Activated naive CD8-positive, alpha-beta T cell treated with anti-CD3 and anti-CD28 coated beads, Interleukin-2, amount 10 ng/mL, durations not matched to agents 7 days and 5 days (primary cell): ENCODE results near the gene NR4A2. TPM values are rescaled to one million over a fixed set of nuclear protein-coding genes. Genes with fewer than 3 reads are reported as not detected.

ENCODE experiments used
- ATAC-seq: fragments of 150-1000 bp; cut with Tn5 transposase; one replicate; pipeline ENCODE4 v1.10.0; 2021; ENCODE audit warnings: low read depth, moderate library complexity
- POLR2A ChIA-PET: fragments of 350-600 bp; sonication (Branson Sonifier 250); formaldehyde crosslinking; loops from one replicate; lab custom pipeline; 2021; ENCODE audit warnings: antibody characterized with exemption; lab: Charles Lee
- DNase-seq: peaks from one replicate; pipeline ENCODE4 v3.0.0; 2021
- H3K27ac Mint-ChIP-seq: one replicate; pipeline ENCODE4 v1.8.0; 2022; ENCODE audit warnings: mild to moderate bottlenecking, mixed read lengths
- H3K27me3 Mint-ChIP-seq: one replicate; pipeline ENCODE4 v1.8.0; 2022; ENCODE audit warnings: mild to moderate bottlenecking, moderate library complexity, mixed read lengths
- H3K36me3 Mint-ChIP-seq: one replicate; pipeline ENCODE4 v1.8.0; 2021; ENCODE audit warnings: mild to moderate bottlenecking, mixed read lengths
- H3K4me1 Mint-ChIP-seq: one replicate; pipeline ENCODE4 v1.8.0; 2021; ENCODE audit warnings: mixed read lengths
- H3K4me3 Mint-ChIP-seq: one replicate; pipeline ENCODE4 v1.8.0; 2022; ENCODE audit warnings: mild to moderate bottlenecking, moderate library complexity, mixed read lengths
- H3K9me3 Mint-ChIP-seq: one replicate; pipeline ENCODE4 v1.8.0; 2021; ENCODE audit warnings: mixed read lengths
- total RNA-seq, 2 experiments: library from RNA; stranded (reverse); gene quantifications; one replicate each; pipeline ENCODE4 v1.2.3, GENCODE V29; 2021

NR4A2 gene
- total RNA-seq = 1 to 10 TPM; 3.0 to 3.2 TPM

DNA sequence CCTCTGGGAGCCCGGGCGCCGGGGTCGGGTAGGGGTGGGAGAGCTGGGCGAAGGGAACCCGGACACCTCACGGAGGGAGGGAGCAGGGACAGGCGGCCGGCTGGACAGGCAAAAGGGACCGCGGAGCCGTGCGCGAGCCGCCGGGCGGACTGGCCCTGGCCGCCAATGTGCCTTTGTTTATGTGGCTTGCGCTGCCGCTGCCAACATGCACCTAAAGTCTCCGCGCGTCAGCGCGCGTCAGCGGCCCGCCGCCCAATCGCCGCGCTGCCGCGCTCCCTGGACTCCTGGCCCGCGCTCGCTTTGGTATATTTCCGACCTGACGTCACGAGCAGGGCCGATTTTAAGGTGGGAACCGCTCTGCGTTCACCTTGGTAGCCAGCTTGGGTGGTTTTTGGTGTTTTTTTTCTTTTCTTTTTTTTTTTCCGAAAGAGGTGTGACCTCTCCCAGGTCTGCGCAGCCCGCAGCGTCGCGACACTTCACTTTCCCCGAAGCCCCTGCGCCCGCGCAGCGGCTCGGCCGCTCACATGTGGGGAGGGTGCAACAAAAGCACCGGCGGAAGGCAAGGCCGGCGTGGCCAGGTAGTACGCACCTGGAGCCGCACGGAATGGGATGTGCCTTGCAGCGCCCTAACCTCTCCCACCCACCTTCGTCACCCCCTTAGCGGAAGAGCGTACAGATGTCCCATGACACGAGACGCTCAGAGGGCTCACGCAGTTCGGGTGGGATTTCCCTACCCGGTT, at the start of gene NR4A2:
NR4A2 (minus strand) TSS at position 188 of the 740 bp plus-strand sequence. CDS start 2,535 bp downstream, outside the sequence.
- POLR2A ChIA-PET = interaction anchor here (0.7 to 2.8 kb wide), 3 partner anchors 10 to 1566 kb away, joined by 3 to 24 read pairs (median 4); no protein-coding TSS in a partner anchor
- peak; percentile 65 for ATAC-seq
- Mint-ChIP-seq H3K9me3 (no peaks in the 10 kb centered on the region), H3K27ac (peak within 1 kb of the TSS; percentile 81), H3K4me3 (peak within 1 kb of the TSS; percentile 88), H3K36me3 (peaks cover 4% of the 10 kb centered on the region), H3K27me3 (peaks cover 27% of the 10 kb centered on the region), H3K4me1 (peaks cover 39% of the 10 kb centered on the region)
- peak; percentile 84 for DNase-seq

DNA sequence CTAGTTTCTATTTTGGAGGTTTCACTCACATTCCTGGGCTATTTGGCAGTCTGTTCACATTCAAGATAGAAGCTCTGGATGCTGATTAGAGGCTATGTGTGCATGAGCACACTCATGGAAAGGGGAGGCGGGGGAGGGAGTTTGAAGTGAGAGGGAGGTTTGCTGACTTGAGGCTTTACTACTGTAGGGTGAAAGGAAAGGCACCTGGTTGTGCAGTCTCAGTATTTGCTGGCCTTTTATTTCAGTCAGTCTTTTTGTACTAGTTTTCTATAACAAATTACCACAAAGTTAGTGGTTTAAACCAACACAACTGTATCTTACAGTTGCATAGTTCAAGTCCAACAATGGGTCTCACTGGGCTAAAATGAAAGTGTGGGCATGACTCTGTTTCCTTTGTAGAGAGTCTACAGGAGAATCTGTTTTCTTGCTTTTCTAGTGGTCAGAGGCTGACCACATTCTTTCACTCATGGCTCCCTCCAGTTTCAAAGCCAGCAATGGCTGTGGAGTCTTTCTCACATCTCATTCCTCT, 47.7 kb upstream of the NR4A2 start:
- Mint-ChIP-seq H3K4me1 (peaks cover 15% of the 10 kb centered on the region), H3K4me3 (no peak overlapping the region), H3K36me3 (peaks cover 4% of the 10 kb centered on the region), H3K27me3 (peaks cover 2% of the 10 kb centered on the region), H3K27ac (no peak overlapping the region), H3K9me3 (peaks cover 5% of the 10 kb centered on the region)
- DNase-seq (no peak), ATAC-seq (peak; percentile 36)
- POLR2A ChIA-PET = no interaction called here

DNA sequence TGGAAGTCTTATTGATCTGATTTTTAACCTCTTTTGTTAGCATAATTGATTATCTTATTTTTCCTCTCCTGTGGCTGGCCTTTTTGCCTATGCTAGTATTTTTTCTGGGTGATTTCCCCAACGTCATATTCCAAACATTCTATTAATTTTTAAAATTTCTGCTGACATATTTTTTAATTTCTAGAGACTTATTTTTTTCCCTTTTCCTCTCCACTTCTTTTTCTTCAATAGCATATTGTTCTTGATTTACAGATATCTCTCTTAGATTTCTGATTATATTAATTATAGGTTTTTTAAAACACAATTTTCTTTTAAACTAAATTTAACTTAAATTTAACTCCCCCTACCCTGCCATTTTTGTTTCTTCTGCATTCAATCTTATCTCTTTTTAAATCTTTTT, 47.2 kb upstream of the NR4A2 start:
- no peak for ATAC-seq
- H3K27ac Mint-ChIP-seq = no peak overlapping the region
- no peak overlapping the region for H3K4me3 Mint-ChIP-seq
- peaks cover 2% of the 10 kb centered on the region for H3K27me3 Mint-ChIP-seq
- POLR2A ChIA-PET = no interaction called here
- H3K36me3 Mint-ChIP-seq = peaks cover 4% of the 10 kb centered on the region
- no peak for DNase-seq
- H3K9me3 Mint-ChIP-seq = peaks cover 7% of the 10 kb centered on the region
- peaks cover 12% of the 10 kb centered on the region for H3K4me1 Mint-ChIP-seq

DNA sequence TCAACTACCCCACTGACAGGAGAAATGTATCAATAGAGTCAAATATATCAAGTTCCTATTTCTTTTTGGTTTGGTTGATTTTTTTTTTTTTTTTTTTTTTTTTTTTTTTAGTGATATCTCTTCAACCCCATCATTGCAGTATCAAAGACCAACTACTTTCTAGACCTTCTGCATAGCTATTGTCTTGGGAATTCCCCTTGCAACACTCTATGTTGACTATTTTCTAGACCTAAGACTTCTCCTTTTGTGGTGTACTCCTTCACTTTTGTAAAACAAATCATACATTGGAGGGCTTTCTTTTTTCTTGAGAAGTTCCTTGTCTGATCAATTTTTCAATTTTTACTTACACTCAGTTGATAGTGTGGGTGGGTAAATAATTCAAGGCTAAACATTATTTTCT, 46.5 kb upstream of the NR4A2 start:
- H3K4me1 Mint-ChIP-seq = peaks cover 12% of the 10 kb centered on the region
- peaks cover 4% of the 10 kb centered on the region for H3K36me3 Mint-ChIP-seq
- no peak overlapping the region for H3K27ac Mint-ChIP-seq
- peaks cover 2% of the 10 kb centered on the region for H3K27me3 Mint-ChIP-seq
- no peak overlapping the region for H3K4me3 Mint-ChIP-seq
- ATAC-seq (no peak), DNase-seq (no peak)
- peaks cover 10% of the 10 kb centered on the region for H3K9me3 Mint-ChIP-seq
- POLR2A ChIA-PET = no interaction called here

DNA sequence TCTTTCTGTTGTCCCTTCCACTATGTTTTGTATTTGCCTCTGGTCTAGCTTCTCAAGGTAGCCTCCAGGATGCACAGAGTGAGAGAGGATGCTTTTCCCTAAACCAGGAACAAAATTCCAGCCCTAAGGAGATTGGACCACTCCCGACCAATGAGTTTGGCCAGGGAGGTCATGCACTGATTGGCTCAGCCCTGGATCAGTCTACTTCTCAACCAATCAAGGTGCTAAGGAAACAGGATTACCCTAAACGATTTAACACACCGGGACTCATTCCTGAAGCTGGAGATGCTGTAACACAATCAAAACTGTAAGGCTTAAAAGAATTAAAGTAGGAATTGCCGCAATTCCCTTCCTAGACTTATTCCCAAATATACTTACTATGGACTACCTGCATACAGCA, 34.2 kb upstream of the NR4A2 start:
- Mint-ChIP-seq H3K9me3 (peaks cover 3% of the 10 kb centered on the region), H3K4me1 (no peaks in the 10 kb centered on the region), H3K27me3 (peaks cover 1% of the 10 kb centered on the region)

DNA sequence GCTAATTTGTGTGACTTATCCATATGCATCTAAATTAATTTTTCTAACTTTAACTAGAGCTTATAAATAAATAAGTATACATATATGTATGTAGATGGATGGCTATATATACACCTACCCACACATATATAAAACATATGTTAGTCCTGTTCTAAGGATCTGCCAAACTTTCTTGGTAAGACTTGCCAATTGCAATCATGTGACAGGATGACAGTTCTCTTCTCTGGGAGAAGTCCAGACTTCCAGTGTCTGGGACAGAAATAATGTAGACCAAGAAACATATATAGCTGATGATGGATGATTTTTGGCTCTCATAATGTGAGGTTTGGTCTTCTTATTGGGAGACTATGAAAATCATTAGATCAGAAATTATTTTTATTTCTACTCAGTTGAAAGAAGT, 30.6 kb upstream of the NR4A2 start:
- Mint-ChIP-seq H3K4me1 (no peaks in the 10 kb centered on the region), H3K27me3 (no peaks in the 10 kb centered on the region), H3K27ac (no peak overlapping the region), H3K4me3 (no peak overlapping the region), H3K9me3 (no peaks in the 10 kb centered on the region), H3K36me3 (no peaks in the 10 kb centered on the region)
- DNase-seq (no peak), ATAC-seq (no peak)
- POLR2A ChIA-PET = interaction anchor here (0.6 kb wide), 1 partner anchor 42 kb away, joined by 5 read pairs; no protein-coding TSS in a partner anchor

More for the DNA sequence above, 34.2 kb upstream of the NR4A2 start:
- DNase-seq = no peak
- Mint-ChIP-seq H3K4me3 (no peak overlapping the region), H3K36me3 (peaks cover 1% of the 10 kb centered on the region), H3K27ac (no peak overlapping the region)
- no peak for ATAC-seq
- POLR2A ChIA-PET = no interaction called here

DNA sequence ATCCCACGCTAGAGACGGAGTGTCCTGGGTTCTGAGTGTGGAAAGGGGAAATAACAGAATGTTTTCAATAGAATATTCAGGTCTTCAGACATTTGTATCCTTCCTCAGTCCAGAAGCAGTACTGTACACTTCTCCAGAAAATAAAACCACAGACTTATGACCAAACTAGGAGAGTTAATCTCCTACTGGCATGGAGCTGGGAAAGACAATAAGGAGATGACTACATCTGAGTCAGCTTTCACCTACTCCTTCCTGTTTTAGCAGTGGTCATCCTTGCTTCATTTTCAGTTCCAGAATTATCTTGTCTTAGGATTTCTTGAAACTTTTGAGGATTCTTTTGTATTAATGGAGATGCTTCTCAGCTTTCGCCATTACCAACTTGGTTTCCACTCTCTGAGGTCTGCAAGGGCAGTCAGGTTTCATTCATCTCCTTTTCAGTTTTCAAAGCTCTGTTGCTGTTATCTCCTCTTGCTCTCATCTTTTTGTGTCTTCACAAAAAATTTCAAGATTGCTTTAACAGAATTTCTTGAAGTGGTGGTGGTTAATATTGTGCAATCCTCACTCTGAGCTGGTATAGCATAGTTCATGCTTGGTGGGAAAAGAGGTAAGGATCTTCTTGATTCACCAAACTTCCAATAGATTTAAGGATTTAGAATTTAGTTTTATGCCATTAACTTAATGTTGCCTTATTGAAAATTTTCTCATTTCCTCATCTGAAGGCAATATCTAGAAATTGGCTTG, 23.7 kb upstream of the NR4A2 start:
- no peaks in the 10 kb centered on the region for H3K36me3 Mint-ChIP-seq
- no peaks in the 10 kb centered on the region for H3K27me3 Mint-ChIP-seq

DNA sequence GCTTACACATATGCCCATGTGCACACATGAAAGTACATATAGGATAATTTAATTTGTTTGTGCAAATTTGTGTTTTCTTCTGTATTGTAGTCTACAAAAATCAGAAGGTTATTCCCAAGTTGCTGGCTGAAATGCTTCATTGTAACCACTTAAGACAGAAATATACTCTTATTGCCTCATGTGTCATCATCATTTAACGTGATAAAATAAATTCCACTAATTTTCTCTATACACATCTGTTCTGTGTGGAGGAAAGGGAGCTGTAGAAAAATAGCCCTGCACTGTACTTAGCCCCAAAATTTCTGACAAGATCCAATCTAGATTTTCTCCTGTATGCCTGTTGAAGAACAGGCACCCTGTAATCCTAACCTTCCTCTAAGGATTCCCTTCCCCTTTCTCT, 20.4 kb upstream of the NR4A2 start:
- H3K36me3 Mint-ChIP-seq = no peaks in the 10 kb centered on the region
- POLR2A ChIA-PET = no interaction called here
- H3K27ac Mint-ChIP-seq = no peak overlapping the region

More for the DNA sequence above, 23.7 kb upstream of the NR4A2 start:
- POLR2A ChIA-PET = interaction anchor here (0.6 kb wide), 1 partner anchor 60 kb away, joined by 3 read pairs; no protein-coding TSS in a partner anchor
- no peaks in the 10 kb centered on the region for H3K9me3 Mint-ChIP-seq
- ATAC-seq = no peak
- H3K4me1 Mint-ChIP-seq = no peaks in the 10 kb centered on the region
- H3K27ac Mint-ChIP-seq = no peak overlapping the region
- H3K4me3 Mint-ChIP-seq = no peak overlapping the region
- no peak for DNase-seq

DNA sequence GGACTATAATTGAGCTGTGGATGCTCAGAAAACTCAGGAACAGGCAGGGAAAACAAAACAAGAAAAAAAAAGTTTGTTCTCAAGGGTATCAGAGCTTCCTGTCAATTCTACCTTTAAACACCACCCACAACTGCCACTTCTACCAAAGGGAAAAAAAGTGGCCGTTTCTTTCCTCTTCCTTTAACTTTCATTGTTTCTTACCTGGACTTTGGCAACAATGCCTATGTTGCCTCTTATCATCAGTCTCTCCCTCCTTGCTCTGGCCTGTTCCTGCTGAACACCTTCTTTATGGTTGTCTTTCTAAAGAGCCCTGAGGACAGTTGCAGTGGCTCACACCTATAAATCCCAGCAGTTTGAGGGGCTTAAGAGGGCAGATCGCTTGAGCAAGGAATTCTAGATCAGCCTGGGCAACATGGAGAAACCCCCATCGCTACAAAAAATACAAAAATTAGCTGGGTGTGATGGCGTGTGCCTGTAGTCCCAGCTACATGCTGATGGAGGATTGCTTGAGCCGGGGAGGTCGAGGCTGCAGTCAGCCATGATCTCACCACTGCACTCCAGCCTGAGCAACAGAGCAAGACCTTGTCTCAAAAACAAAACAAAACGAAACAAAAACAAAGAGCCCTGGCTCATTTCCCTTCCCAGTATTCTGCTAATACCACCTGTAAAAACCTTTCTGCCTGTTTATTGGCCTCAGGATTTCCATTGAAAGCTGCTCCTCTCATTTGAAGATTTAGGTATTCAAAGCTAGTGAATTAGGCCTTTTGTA, 18.0 kb upstream of the NR4A2 start:
- H3K4me3 Mint-ChIP-seq = no peak overlapping the region
- DNase-seq (no peak), ATAC-seq (no peak)
- H3K4me1 Mint-ChIP-seq = peaks cover 5% of the 10 kb centered on the region
- no peaks in the 10 kb centered on the region for H3K9me3 Mint-ChIP-seq
- H3K27ac Mint-ChIP-seq = no peak overlapping the region
- POLR2A ChIA-PET = no interaction called here
- H3K27me3 Mint-ChIP-seq = no peaks in the 10 kb centered on the region
- peaks cover 2% of the 10 kb centered on the region for H3K36me3 Mint-ChIP-seq

More for the DNA sequence above, 20.4 kb upstream of the NR4A2 start:
- H3K4me3 Mint-ChIP-seq = no peak overlapping the region
- H3K9me3 Mint-ChIP-seq = no peaks in the 10 kb centered on the region
- H3K4me1 Mint-ChIP-seq = peaks cover 4% of the 10 kb centered on the region
- ATAC-seq (no peak), DNase-seq (no peak)
- H3K27me3 Mint-ChIP-seq = no peaks in the 10 kb centered on the region

DNA sequence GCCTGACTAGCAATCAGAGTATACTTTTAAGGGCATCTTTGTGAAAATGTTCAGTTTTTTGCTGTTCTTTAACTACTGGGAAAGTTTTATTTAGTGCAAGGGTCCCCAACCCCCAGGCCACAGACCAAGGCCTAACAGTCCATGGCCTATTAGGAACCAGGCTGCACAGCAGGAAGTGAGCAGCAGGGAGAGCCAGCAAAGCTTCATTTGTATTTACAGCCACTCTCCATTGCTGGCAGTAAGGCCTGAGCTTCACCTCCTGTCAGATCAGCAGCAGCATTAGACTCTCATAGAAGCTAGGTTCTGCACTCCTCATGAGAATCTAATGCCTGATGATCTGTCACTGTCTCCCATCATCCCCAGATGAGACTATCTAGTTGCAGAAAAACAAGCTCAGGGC, 17.1 kb upstream of the NR4A2 start:
- H3K27me3 Mint-ChIP-seq = no peaks in the 10 kb centered on the region
- H3K4me3 Mint-ChIP-seq = no peak overlapping the region
- H3K9me3 Mint-ChIP-seq = no peaks in the 10 kb centered on the region
- ATAC-seq (peak; percentile 39), DNase-seq (no peak)
- POLR2A ChIA-PET = no interaction called here
- peaks cover 2% of the 10 kb centered on the region for H3K36me3 Mint-ChIP-seq
- peaks cover 9% of the 10 kb centered on the region for H3K4me1 Mint-ChIP-seq
- H3K27ac Mint-ChIP-seq = no peak overlapping the region

DNA sequence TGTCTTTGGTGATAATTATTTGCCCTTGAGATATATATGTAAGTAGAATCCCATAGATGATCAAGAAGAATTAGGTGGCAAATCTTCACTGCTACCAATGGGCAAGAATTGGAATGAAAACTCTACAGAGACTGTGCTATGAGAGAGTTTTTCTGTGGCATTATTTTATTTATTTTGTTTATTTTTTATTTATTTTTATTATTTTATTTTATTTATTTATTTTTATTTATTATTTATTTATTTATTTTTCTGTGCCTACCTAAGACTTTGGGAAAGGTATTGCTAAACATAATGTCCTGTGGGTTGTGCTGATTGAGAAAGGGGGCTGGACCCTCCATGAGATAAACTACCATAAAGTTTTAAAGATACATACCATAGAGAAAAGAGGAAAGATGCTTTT, 16.6 kb upstream of the NR4A2 start:
- peaks cover 2% of the 10 kb centered on the region for H3K36me3 Mint-ChIP-seq
- POLR2A ChIA-PET = no interaction called here
- no peak for DNase-seq

DNA sequence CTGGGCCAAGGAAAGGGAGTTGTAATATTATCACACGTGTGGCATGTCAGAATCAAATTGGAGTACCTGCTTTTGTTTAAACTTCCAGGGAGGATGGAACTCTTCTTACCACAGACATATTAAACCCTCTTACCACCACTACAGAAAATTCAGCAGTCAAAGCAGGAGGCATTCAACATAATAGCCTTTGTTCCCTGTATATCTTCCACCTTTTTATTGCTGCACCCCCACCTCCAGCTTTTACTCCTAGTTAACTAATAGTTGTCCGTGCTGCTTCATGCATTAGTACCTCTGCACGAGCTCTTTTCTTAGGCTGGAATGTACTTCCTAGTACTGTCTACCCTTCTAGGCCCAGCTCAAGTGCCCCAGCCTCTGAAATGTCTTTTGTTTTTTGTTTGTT, 14.9 kb upstream of the NR4A2 start:
- POLR2A ChIA-PET = no interaction called here
- peaks cover 22% of the 10 kb centered on the region for H3K4me1 Mint-ChIP-seq
- H3K9me3 Mint-ChIP-seq = no peaks in the 10 kb centered on the region
- DNase-seq (no peak), ATAC-seq (no peak)
- H3K36me3 Mint-ChIP-seq = peaks cover 2% of the 10 kb centered on the region
- H3K4me3 Mint-ChIP-seq = no peak overlapping the region
- no peaks in the 10 kb centered on the region for H3K27me3 Mint-ChIP-seq
- H3K27ac Mint-ChIP-seq = no peak overlapping the region

More for the DNA sequence above, 16.6 kb upstream of the NR4A2 start:
- ATAC-seq = no peak
- Mint-ChIP-seq H3K4me3 (no peak overlapping the region), H3K27ac (no peak overlapping the region), H3K4me1 (peaks cover 13% of the 10 kb centered on the region), H3K9me3 (no peaks in the 10 kb centered on the region), H3K27me3 (no peaks in the 10 kb centered on the region)

DNA sequence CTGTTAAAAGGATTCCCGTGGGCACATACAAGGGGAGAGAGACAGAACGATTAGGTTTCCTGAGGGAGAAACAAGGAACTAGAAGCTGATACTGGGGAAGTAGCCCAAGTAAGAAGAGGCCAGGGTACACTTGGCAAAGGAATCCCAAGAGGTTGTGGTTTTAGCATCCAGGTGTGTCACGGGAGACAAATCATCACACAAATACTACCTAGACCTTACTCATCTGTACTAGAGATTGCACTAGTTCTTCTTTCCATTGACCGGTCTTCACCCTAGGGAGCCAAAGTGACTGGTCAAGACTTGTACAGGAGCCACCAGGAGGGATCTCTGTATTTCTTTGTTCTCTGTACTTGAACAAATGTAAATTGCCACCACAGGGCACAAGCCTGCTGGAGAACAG, 14.2 kb upstream of the NR4A2 start:
- no peak for ATAC-seq
- Mint-ChIP-seq H3K27ac (no peak overlapping the region), H3K4me1 (peaks cover 22% of the 10 kb centered on the region), H3K27me3 (no peaks in the 10 kb centered on the region), H3K36me3 (peaks cover 2% of the 10 kb centered on the region), H3K4me3 (no peak overlapping the region), H3K9me3 (no peaks in the 10 kb centered on the region)
- DNase-seq = no peak
- POLR2A ChIA-PET = no interaction called here
